Hepatocyte (in vitro differentiated cells): ENCODE data around the gene EDC3. TPM values are rescaled to one million over a fixed set of nuclear protein-coding genes. Genes with fewer than 3 reads are reported as not detected.

Experiments used
- DNase-seq: peaks from one replicate; pipeline ENCODE4 v3.0.0-alpha.2; 2016; ENCODE audit warnings: low spot score
- H2AFZ ChIP-seq: fragments of 200-600 bp; sonication (generic); 2 replicates; pipeline ENCODE4 v1.6.0; 2016; ENCODE audit warnings: antibody characterized with exemption, mild to moderate bottlenecking
- H3K27ac ChIP-seq: fragments of 200-600 bp; sonication (generic); 2 replicates; pipeline ENCODE4 v1.5.1; 2016; ENCODE audit warnings: mild to moderate bottlenecking
- H3K27me3 ChIP-seq: fragments of 200-600 bp; sonication (generic); 2 replicates; pipeline ENCODE4 v1.6.1; 2016
- H3K36me3 ChIP-seq: fragments of 200-600 bp; sonication (generic); replicated peaks from 2 replicates; pipeline ENCODE4 v1.5.1; 2016; ENCODE audit warnings: low read depth; ENCODE audit not compliant: insufficient read depth
- H3K4me1 ChIP-seq: fragments of 200-600 bp; sonication (generic); 2 replicates; pipeline ENCODE4 v1.5.1; 2016; ENCODE audit warnings: mild to moderate bottlenecking, moderate library complexity; ENCODE audit not compliant: insufficient read depth
- H3K4me2 ChIP-seq: fragments of 200-600 bp; sonication (generic); 2 replicates; pipeline ENCODE4 v1.6.0; 2016
- H3K4me3 ChIP-seq: fragments of 200-600 bp; sonication (generic); 2 replicates; pipeline ENCODE4 v1.5.1; 2016; ENCODE audit warnings: mild to moderate bottlenecking
- H3K79me2 ChIP-seq: fragments of 200-600 bp; sonication (generic); 2 replicates; pipeline ENCODE4 v1.6.0; 2017; ENCODE audit warnings: mild to moderate bottlenecking
- H3K9me2 ChIP-seq: fragments of 200-600 bp; sonication (generic); replicated peaks from 2 replicates; pipeline ENCODE4 v1.6.0; 2017; ENCODE audit warnings: mild to moderate bottlenecking; ENCODE audit not compliant: insufficient read depth
- H3K9me3 ChIP-seq: fragments of 200-600 bp; sonication (generic); 2 replicates; pipeline ENCODE4 v1.5.1; 2016; ENCODE audit warnings: low read depth, mild to moderate bottlenecking
- H4K20me1 ChIP-seq: fragments of 200-600 bp; sonication (generic); 2 replicates; pipeline ENCODE4 v1.6.0; 2016; ENCODE audit warnings: mild to moderate bottlenecking; ENCODE audit not compliant: insufficient read depth, poor library complexity, severe bottlenecking
- CTCF ChIP-seq: fragments of 200-600 bp; sonication (generic); IDR thresholded peaks from 2 replicates; pipeline ENCODE4 v1.5.1; 2016; ENCODE audit warnings: antibody characterized with exemption, mild to moderate bottlenecking; ENCODE audit not compliant: poor library complexity
- EZH2 ChIP-seq: fragments of 200-600 bp; sonication (generic); IDR thresholded peaks from 2 replicates; pipeline ENCODE4 v1.6.1; 2016; ENCODE audit warnings: antibody characterized with exemption, mild to moderate bottlenecking, borderline replicate concordance
- EZH2phosphoT487 ChIP-seq: fragments of 200-600 bp; sonication (generic); IDR thresholded peaks from one replicate; pipeline ENCODE4 v1.6.1; 2018; ENCODE audit warnings: antibody characterized with exemption, mild to moderate bottlenecking, low read depth, moderate library complexity; ENCODE audit not compliant: unreplicated experiment, severe bottlenecking
- WGBS: methylation state at CpG from one replicate; pipeline ENCODE4 v1.1.6; 2016; ENCODE audit warnings: low lambda C conversion rate; ENCODE audit errors: missing lambda C conversion rate; 5-methylcytosine and 5-hydroxymethylcytosine counted together
- polyA plus RNA-seq: library from polyadenylated mRNA; unstranded; fragments of >200 nt; fragmentation: Nextera tagmentation; extraction: Ambion mirVana; gene quantifications from 2 replicates; pipeline ENCODE4 v1.2.1, GENCODE V29; 2016
- total RNA-seq: library from RNA; depleted of rRNA; stranded (reverse); fragments of >200 nt; gene quantifications from 2 replicates; pipeline ENCODE4 v1.2.3, GENCODE V29; 2014

EDC3 gene
- total and polyA plus RNA-seq, 2 experiments from 2014 or later, result 11.5 to 31.4 TPM

GRCh38 chr15:74710319-74711094, 14.7 kb upstream of the EDC3 start:
- H3K4me3 ChIP-seq, result no peak overlapping the region
- TF ChIP-seq EZH2 (no peak), CTCF (no peak), EZH2phosphoT487 (no peak)
- H3K9me3 ChIP-seq, result no peaks in the 10 kb centered on the region
- H2AFZ ChIP-seq, result no peak overlapping the region
- whole genome bisulfite sequencing, result 52% methylated on average over 3 of the region's 3 CpGs
- H3K36me3 ChIP-seq, result no peaks in the 10 kb centered on the region
- no peak for DNase-seq
- H3K27ac ChIP-seq, result no peak overlapping the region
- no peak overlapping the region for H3K4me2 ChIP-seq
- no peaks in the 10 kb centered on the region for H4K20me1 ChIP-seq
- H3K27me3 ChIP-seq, result peaks cover 6% of the 10 kb centered on the region
- no peaks in the 10 kb centered on the region for H3K9me2 ChIP-seq
- no peaks in the 10 kb centered on the region for H3K4me1 ChIP-seq
- no peaks in the 10 kb centered on the region for H3K79me2 ChIP-seq

- TF ChIP-seq CTCF, result no peak
- TF ChIP-seq EZH2phosphoT487, result no peak
- no peak for TF ChIP-seq EZH2
- Histone ChIP-seq H3K4me3 (no peak overlapping the region), H3K79me2 (no peaks in the 10 kb centered on the region), H3K9me2 (no peaks in the 10 kb centered on the region), H3K4me2 (no peak overlapping the region), H4K20me1 (no peaks in the 10 kb centered on the region), H3K4me1 (no peaks in the 10 kb centered on the region), H3K9me3 (no peaks in the 10 kb centered on the region), H3K27me3 (peaks cover 11% of the 10 kb centered on the region), H3K27ac (no peak overlapping the region), H2AFZ (no peak overlapping the region), H3K36me3 (no peaks in the 10 kb centered on the region)
- no peak for DNase-seq
- WGBS, result 60% methylated on average over 3 of the region's 3 CpGs
These were observed 14.1 kb upstream of the EDC3 start for GRCh38 chr15:74709892-74710291.

- TF ChIP-seq EZH2phosphoT487 (no peak), CTCF (no peak), EZH2 (no peak)
- Histone ChIP-seq H2AFZ (no peak overlapping the region), H4K20me1 (no peaks in the 10 kb centered on the region)
These were observed 13.2 kb upstream of the EDC3 start for GRCh38 chr15:74709011-74709410.

More at GRCh38 chr15:74709011-74709410, 13.2 kb upstream of the EDC3 start:
- no peak overlapping the region for H3K4me3 ChIP-seq
- no peak overlapping the region for H3K27ac ChIP-seq
- no peak overlapping the region for H3K4me2 ChIP-seq
- no peaks in the 10 kb centered on the region for H3K9me3 ChIP-seq
- WGBS, result 65% methylated on average over 1 of the region's 1 CpG
- DNase-seq, result no peak
- H3K36me3 ChIP-seq, result no peaks in the 10 kb centered on the region
- peaks cover 11% of the 10 kb centered on the region for H3K27me3 ChIP-seq
- no peaks in the 10 kb centered on the region for H3K4me1 ChIP-seq
- H3K9me2 ChIP-seq, result no peaks in the 10 kb centered on the region
- H3K79me2 ChIP-seq, result no peaks in the 10 kb centered on the region
